GM19239 (cell line): Measurements from ENCODE around the gene MPP1.
A peak's percentile ranks its signal among the peaks of the same experiment; 100 is the strongest.

Experiments used
- DNase-seq: peaks from one replicate; pipeline ENCODE4 v3.0.0; 2011; ENCODE audit warnings: low spot score; ENCODE audit not compliant: insufficient read length
- FAIRE-seq: peaks from 2 replicates; lab custom pipeline; 2011; peaks lifted over from hg19 to GRCh38; lab: Jason Lieb, UNC

MPP1 gene

DNA sequence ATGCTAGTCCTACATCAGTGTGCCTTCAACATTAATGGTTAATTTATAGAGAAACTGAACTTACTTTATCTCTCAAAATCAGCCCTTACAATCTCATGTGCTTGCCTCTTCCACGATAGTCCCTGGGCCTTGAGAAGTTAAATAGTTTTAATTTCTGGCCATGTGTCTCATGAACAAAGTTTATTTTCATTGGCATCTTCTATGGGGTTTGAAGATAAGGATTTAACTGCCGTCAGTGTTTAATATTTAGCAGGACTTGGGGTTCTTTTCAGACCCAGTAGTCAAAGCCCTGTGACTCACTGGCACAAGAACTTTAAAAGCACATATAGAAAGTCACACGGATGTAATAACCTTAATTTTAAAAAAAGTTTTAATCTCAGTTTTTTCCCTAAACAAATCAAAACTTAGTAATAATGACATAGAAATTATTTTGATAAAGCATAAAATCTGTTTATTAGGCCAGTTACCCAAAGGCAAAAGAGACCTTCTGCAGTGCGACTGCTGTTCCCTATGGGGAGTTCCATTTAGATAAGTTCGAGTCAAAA is 10.1 kb upstream of the MPP1 start:
- no peak for DNase-seq

GRCh38 chrX:154813801-154814200 is 8.5 kb upstream of the MPP1 start:
- no peak for DNase-seq
- peak; percentile 55 for FAIRE-seq

More for the DNA sequence above, 10.1 kb upstream of the MPP1 start:
- no peak for FAIRE-seq

DNA sequence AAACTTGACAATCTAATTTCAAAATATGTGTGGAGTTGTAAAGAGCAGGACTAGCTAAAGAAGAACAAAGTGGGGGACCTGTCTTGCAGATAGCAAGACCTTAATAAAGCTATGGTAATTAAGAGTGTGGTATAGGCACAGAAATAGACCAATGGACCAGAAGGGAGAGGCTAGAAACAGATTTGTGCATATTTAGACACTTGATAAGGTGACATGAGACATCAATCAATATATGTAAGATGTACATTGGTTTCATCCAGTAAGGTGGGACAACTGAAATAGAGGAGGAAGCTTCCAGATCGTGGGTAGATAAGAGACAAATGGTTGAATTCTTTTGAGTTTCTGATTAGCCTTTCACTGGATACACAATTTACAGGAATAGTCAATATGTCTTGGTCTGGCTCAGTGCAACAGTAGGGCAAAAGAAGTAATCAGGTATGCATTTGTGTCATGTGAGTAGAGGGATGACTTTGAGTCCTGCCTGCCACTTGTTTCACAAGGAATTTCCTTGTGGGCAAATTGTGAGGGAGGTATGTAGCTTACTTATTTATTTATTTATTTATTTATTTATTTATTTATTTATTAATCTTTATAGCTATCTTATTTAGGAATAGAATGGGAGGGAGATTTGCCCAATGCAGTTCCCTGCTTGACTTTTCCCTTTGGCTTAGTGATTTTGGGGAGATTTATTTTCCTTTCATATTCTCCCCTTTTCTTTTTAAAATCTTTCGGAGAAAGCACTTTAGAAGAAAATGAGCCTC is 7.2 kb upstream of the MPP1 start:
- DNase-seq: no peak
- FAIRE-seq: no peak

DNA sequence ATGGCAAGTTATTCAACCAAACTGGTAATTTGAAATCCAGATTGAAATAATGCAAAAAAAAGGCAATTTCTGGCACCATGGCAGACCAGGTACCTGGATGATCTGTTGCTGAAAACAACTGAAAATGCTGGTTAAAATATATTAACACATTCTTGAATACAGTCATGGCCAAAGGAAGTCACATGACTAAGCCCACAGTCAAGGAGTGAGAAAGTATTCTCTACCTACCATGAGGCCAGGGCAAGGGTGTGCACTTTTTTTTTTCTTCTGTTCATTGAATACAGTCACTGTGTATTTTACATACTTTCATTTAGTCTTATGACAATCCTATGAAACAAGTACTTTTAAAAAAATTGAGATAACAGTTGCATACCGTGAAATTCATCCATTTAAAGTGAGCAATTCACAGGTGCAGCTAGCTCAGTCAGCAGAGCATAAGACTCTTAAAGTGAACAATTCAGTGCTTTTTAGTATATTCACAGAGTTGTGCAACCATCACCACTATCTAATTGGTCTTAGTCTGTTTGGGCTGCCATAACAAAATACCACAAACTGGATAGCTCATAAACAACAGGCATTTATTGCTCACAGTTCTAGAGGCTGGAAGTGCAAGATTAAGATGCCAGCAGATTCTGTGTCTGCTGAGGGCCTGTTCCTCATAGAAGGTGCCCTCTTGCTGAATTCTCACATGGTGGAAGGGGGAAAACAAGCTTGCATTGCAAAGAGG is 4.8 kb upstream of the MPP1 start:
- FAIRE-seq (no peak), DNase-seq (no peak)

DNA sequence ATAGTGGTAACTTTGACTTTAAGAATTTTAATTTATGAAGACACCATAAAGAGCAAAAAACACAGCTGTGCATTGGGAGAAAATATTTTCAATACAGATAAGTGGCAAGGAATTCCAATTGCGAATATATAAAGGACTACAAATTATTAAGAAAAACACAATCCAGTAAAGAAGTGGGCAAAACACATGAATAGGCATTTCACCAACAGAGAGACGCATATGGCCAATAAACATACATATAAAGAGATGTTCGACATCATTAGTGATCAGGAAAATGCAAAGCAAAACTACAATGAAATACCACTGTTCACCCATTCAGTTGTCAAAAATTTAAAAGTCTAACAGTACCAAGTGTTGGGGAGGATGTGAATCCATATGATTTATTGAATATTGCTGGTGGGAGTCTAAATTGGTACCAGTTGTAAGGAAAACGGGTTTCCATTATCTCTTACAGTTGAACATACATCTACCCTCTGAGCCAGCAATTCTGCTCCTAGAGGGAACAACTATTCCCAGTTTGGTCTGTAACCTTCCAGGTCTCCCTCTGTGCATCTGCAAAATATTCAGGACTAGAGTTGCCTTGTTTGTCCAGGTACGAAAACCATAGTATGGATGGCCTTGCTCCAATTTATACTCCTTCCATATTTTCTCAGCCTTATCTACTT is 1.7 kb upstream of the MPP1 start:
- FAIRE-seq (no peak), DNase-seq (no peak)

- DNase-seq (no peak), FAIRE-seq (no peak)
Observed at GRCh38 chrX:154805696-154806091, 409 bp upstream of the MPP1 start.

GRCh38 chrX:154804261-154804956 is 876 bp downstream of the MPP1 start:
- FAIRE-seq: peak; percentile 86
- DNase-seq: no peak

DNA sequence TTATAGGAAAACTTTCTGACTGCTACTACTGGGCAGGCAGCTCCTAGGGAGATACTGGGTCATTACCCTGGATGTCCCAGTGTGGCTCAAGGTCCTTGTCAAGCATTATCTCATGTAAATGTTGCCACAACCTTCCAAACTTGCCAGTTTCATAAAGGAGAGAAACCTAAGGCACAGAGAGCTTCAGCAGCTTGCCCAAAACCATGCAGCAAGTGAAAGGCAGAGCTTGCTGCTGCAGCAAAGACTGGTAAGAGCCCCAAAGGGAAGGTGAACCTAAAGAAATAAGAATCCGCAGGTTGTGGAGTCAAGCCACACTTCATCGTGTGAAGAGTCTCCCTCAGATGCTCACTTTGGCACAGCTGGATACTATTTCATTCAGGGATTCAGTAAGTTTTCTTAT is 2.3 kb downstream of the MPP1 start:
- FAIRE-seq: peak; percentile 26
- DNase-seq: no peak

- FAIRE-seq: no peak
- no peak for DNase-seq
Observed at GRCh38 chrX:154800478-154801210, 4.6 kb downstream of the MPP1 start.

- FAIRE-seq: peak; percentile 60
- DNase-seq: no peak
Observed at GRCh38 chrX:154799556-154800348, 5.5 kb downstream of the MPP1 start.

- DNase-seq (no peak), FAIRE-seq (no peak)
Observed at GRCh38 chrX:154797006-154797405, 8.3 kb downstream of the MPP1 start.

GRCh38 chrX:154795016-154795415 is 10.3 kb downstream of the MPP1 start:
- DNase-seq (no peak), FAIRE-seq (peak; percentile 51)

- FAIRE-seq: no peak
- no peak for DNase-seq
Observed at GRCh38 chrX:154793084-154793795, 12.0 kb downstream of the MPP1 start.

GRCh38 chrX:154791939-154792338 is 13.3 kb downstream of the MPP1 start:
- no peak for FAIRE-seq
- no peak for DNase-seq

DNA sequence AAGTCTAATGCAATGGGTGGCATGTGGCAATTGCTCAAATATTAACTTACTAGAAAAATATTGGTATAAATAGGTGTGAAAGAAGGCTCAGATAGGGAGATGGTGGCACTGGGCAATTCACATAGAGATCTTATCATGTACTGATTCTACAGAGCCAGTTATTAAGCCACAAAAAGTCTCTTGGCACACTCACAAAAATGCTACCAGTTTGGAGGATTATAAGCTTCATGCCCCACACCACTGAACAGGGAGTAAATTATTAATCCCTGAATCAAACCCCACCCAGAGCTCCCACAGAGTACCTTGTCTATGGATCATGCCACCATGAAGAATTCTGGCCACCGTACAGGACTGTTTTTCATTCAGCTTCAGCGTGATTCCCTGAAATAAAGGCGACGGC is 13.8 kb downstream of the MPP1 start:
- FAIRE-seq (no peak), DNase-seq (no peak)

DNA sequence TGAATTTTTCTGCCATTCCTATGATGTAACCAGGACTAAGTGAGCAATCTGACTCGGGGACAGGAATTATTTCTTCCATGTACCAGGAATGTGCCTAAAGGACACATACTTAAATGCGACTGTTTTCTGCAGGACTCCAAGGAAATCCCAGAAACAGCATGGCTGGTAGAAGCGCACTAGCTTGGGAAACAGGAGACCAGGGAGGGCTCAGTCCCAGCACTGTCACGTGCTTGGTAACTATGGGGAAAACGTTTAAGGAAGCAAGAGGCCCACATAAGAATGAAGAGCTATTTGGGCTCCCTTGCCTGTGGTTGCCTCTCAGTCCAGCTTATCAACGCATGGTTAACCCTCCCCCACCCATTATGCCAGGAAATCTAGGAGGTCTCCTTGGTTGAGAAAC is 19.6 kb downstream of the MPP1 start:
- FAIRE-seq (no peak), DNase-seq (no peak)

DNA sequence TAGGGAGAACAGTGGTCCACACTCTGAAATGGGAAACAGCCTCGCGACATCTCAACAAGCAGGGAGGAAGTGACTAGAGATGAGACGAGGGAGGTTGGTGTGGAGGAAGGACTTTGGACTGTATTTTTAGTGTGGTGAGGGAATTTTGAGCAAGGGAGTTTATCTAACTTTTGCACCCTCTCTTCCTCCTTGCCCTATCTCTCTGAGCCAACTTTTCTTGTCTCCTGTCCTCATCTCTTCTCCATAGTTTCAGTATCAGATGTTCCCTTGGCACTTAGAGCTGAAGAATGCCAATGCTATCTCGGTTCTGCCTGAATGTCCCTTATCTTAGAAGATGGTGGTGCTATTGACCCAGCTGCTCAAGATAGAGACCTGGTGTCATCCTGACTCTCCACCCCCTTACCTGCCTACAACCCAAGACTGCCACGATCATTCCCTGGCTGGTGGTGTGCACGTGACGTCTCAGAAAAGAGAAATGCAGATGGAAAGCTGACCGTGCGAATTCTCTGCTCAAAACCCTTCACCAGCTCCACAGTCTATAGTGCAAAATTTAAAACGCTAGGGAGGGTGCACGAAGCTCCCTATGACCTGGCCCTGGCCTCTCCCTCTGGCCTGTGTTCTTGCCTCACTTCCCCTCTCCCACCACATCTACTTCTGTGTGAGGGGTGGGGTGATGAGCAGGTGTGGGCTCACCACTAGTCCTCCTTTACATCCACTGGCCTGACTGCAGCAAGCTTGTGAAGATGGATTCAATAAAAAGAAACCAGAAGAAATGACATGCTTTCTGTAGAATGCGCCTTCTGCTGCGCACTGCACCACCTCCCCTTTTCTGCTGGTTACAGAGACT is 20.9 kb downstream of the MPP1 start:
- DNase-seq (no peak), FAIRE-seq (no peak)
